Tibial artery (tissue), 4 donors: ENCODE measurements around the gene GIMAP8.

Experiments used
- DNase-seq, 2 donors: peaks; one replicate each; pipeline ENCODE4 v3.0.0-alpha.2; 2019
- H3K27ac ChIP-seq, 2 donors: fragments of 200-600 bp; sonication (generic) in 1 of 2; 1 replicate in 1 of 2; 2 replicates in 1 of 2; pipeline ENCODE4 v1.5.1; 2018 to 2019; ENCODE audit warnings: mild to moderate bottlenecking in 1 of 2
- H3K27me3 ChIP-seq, 2 donors: fragments of 200-600 bp; sonication (generic) in 1 of 2; one replicate each; pipeline versions ENCODE4 v1.5.1 to v1.6.0; 2016 to 2019
- H3K36me3 ChIP-seq, 3 donors: fragments of 200-600 bp; sonication (generic) in 2 of 3; one replicate each; pipeline ENCODE4 v1.5.1; 2016 to 2019; ENCODE audit warnings: mild to moderate bottlenecking in 2 of 3
- H3K4me1 ChIP-seq, 4 donors: fragments of 200-600 bp; sonication (generic) in 2 of 4; 1 replicate in 3 of 4; 2 replicates in 1 of 4; pipeline ENCODE4 v1.5.1; 2016 to 2019
- H3K4me3 ChIP-seq, 2 donors: fragments of 200-600 bp; sonication (generic) in 1 of 2; 1 replicate in 1 of 2; 2 replicates in 1 of 2; pipeline ENCODE4 v1.5.1; 2018 to 2019; ENCODE audit warnings: mild to moderate bottlenecking in 2 of 2
- H3K9me3 ChIP-seq, 3 donors: fragments of 200-600 bp; sonication (generic) in 1 of 3; one replicate each; pipeline ENCODE4 v1.5.1; 2016 to 2019
- CTCF ChIP-seq, 2 experiments: fragments of 200-600 bp in 1 of 2; fragments of 450-650 bp in 1 of 2; IDR thresholded peaks; one replicate each; pipeline ENCODE4 v1.5.1; 2017 to 2019; ENCODE audit warnings: antibody characterized with exemption in 2 of 2, mild to moderate bottlenecking in 1 of 2, moderate library complexity in 1 of 2
- intact Hi-C: fragments of 100-400 bp; cut with DNase I; formaldehyde crosslinking; loops from one replicate; pipeline ENCODE4 v1.15.0; 2023; ENCODE audit warnings: low total_unique reads

The GIMAP8 gene

DNA sequence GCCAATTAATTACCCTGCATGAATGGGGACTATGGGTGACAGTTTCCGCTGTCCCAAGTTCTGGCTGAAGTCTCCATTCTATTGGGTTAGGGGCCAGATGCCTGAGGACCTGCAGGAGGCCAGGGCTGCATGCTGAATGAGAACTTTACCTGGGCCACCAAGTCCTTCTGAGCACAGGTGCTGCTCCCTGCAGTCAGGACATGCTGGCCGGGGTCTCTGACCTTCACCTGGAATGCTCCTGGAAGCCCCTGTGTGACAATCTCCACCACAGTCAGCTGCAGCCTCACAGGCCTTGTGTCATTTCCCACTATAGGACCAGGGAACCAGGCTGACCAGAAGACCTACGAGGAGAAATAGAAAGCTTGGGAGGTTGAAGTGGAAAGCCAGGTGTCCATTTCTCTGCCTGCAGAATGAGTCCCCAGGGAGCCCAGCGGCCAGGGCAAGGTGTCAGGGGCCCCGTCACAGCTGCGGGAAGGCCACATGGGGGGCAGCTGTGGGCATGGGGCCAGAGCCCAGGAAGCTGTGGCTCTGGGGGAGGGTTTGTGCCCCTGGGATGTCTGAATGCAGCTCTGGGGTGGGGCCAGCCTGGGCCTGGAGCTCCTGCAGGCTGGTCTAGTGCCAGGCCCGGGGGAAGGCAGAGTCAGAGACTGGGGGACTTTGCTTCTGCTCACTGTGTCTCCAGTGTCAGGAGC, 5.6 kb upstream of the GIMAP8 start:
- intact Hi-C loops, result no loop called here
- no peak for DNase-seq

GRCh38 chr7:150446288-150446938, 4.0 kb upstream of the GIMAP8 start:
- Histone ChIP-seq H3K9me3 (peaks cover 0 to 12% (median 8%) of the 10 kb centered on the region in 3 donors), H3K4me1 (peaks cover 0 to 4% (median 0%) of the 10 kb centered on the region in 4 donors), H3K27me3 (peaks cover 0 to 31% of the 10 kb centered on the region in 2 donors), H3K36me3 (no peaks in the 10 kb centered on the region), H3K27ac (no peak overlapping the region), H3K4me3 (no peak overlapping the region)
- no peak for DNase-seq
- intact Hi-C loops, result no loop called here
- no peak for TF ChIP-seq CTCF (IDR thresholded peaks at IDR 0.05)

More for the DNA sequence above, 5.6 kb upstream of the GIMAP8 start:
- Histone ChIP-seq H3K4me1 (peaks cover 0 to 4% (median 0%) of the 10 kb centered on the region in 4 donors), H3K36me3 (no peaks in the 10 kb centered on the region), H3K27ac (no peak overlapping the region), H3K9me3 (peaks cover 0 to 12% (median 12%) of the 10 kb centered on the region in 3 donors), H3K4me3 (no peak overlapping the region), H3K27me3 (peaks cover 0 to 20% of the 10 kb centered on the region in 2 donors)
- no peak for TF ChIP-seq CTCF (IDR thresholded peaks at IDR 0.05)

GRCh38 chr7:150447966-150448788, 2.3 kb upstream of the GIMAP8 start:
- H3K4me1 ChIP-seq, result peaks cover 0 to 4% (median 0%) of the 10 kb centered on the region in 4 donors
- H3K36me3 ChIP-seq, result no peaks in the 10 kb centered on the region
- no peak for DNase-seq
- H3K27me3 ChIP-seq, result peaks cover 0 to 33% of the 10 kb centered on the region in 2 donors
- TF ChIP-seq CTCF (IDR thresholded peaks at IDR 0.05), result no peak
- H3K27ac ChIP-seq, result no peak overlapping the region
- intact Hi-C loops, result no loop called here
- no peaks in the 10 kb centered on the region for H3K9me3 ChIP-seq
- no peak overlapping the region for H3K4me3 ChIP-seq

- DNase-seq, result peak; percentile 71 to 76
- Histone ChIP-seq H3K9me3 (no peaks in the 10 kb centered on the region), H3K4me3 (no peak overlapping the region), H3K27ac (no peak overlapping the region), H3K27me3 (peaks cover 0 to 33% of the 10 kb centered on the region in 2 donors), H3K4me1 (peaks cover 0 to 4% (median 0%) of the 10 kb centered on the region in 4 donors), H3K36me3 (no peaks in the 10 kb centered on the region)
- intact Hi-C loops, result no loop called here
- peak; percentile 54 to 57 for TF ChIP-seq CTCF (IDR thresholded peaks at IDR 0.05)
Observed at GRCh38 chr7:150448789-150449147, 1.7 kb upstream of the GIMAP8 start.

DNA sequence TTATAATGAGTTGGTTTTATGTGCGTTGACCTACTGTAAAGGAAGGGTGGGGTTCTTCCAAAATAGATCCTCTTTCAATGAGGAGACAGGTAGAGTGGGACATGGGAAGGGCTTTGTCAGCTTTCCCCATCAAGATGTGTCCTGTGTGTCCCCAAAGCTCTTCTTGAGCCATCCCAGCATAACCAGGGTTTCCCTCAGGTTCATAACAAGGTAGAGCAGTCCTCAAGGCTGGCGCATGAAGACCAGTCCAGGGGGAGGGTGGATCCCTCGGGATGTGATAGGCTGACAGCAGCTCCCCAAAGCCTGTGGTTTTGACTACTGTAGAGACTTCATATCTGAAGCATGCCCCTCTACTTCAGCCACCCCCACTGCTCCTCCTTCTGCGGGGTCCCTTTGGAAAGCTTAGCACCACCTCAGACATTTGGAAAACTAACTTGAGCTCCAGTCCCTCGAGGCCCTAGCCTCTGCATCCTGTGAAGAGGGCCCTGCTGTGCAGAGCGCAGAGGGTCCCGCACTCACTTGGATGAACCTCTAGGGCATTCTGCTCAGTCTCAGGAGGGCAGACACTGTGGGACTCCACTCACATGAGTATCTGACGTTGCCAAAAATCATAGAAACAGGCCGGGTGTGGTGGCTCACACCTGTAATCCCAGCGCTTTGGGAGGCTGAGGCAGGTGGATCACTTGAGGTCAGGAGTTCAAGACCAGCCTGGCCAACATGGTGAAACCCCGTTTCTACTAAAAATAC, 1.1 kb upstream of the GIMAP8 start:
- no peak for TF ChIP-seq CTCF (IDR thresholded peaks at IDR 0.05)
- H3K4me1 ChIP-seq, result peaks cover 0 to 4% (median 0%) of the 10 kb centered on the region in 4 donors
- H3K27me3 ChIP-seq, result peaks cover 0 to 30% of the 10 kb centered on the region in 2 donors
- DNase-seq, result no peak
- no peaks in the 10 kb centered on the region for H3K9me3 ChIP-seq
- H3K27ac ChIP-seq, result no peak overlapping the region
- H3K36me3 ChIP-seq, result no peaks in the 10 kb centered on the region
- H3K4me3 ChIP-seq, result no peak overlapping the region
- intact Hi-C loops, result no loop called here
